ENCODE results near the gene KCNH2. TPM values are rescaled to one million over a fixed set of nuclear protein-coding genes. Genes with fewer than 3 reads are reported as not detected.

KCNH2 gene
- total RNA-seq, 1 experiment from 2014 or later: 16.2 TPM

DNA sequence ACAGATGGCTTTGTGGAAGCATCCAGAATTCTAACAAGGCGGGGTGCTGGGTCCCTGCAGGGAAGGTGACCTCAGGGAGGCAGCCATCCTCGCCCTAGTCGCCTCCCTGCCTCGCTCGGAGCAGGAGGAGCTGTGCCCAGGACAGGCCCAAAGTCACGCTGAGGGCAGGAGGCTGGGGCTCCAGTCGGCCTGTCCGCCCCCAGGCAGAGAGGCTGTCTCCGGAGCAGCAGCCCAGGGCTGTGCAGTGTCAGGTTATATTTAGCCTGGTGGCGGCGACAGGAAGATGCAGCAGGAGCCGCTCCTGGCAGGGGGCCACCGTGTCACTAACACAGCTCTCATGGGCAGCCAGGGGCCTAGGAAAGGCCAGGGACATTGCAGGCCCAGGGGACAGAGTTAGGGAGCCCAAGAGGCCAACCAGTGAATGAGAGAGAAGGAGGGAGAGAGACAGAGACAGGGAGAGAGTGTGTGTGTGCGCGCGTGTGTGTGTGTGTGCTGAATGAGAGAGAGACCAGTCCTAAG is 13.5 kb downstream of the KCNH2 start (continued):
- TF ChIP-seq ETV6 (CRISPR knock-in tag; IDR thresholded peaks at IDR 0.05): no peak

DNA sequence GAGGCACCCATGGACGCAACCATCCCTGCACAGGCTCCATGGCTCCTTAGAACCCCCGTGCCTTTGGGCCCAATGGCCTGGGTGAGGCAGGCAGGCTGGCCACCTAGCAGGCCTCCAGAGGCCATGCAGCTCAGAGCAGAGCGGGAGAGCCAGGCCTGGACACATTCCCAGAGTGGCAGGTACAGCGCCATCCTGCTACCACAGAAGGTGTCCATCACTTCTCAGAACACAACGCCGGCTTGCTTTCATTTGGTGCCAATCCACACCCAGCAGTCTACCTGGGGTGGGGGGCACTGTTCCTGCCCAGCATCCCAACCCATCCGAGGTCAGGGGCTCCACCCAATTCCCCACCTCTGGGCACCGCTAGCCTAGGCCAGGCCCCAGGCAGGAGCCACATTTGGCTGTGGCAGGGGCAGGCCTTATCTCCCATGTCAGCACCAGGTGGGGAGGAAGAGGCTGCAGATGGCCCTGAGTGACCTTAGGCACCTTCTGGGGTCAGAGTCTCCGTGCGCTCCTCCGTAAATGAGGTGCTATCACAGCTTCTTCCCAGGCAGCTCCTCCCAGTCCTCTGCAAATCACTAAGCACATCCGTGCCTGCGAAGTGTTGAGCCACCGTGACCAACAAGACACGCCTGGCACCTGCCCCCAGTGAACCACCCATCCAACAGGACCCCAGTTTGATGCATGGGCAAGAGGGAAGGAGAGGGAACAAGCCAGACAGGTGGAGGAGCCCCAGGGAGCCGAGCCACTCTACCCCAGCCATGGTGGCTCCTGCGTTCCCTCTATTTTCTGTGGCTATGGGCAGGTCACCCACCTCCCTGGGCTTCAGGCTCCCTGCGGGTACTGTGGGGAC is 14.2 kb downstream of the KCNH2 start:
- TF ChIP-seq FOXP1 (CRISPR knock-in tag; IDR thresholded peaks at IDR 0.05; ENCODE audit: borderline replicate concordance): no peak
- no peak for TF ChIP-seq ATF1 (CRISPR knock-in tag; IDR thresholded peaks at IDR 0.05)
- TF ChIP-seq GABPB1 (CRISPR knock-in tag; IDR thresholded peaks at IDR 0.05): no peak
- TF ChIP-seq, protein P1, sequence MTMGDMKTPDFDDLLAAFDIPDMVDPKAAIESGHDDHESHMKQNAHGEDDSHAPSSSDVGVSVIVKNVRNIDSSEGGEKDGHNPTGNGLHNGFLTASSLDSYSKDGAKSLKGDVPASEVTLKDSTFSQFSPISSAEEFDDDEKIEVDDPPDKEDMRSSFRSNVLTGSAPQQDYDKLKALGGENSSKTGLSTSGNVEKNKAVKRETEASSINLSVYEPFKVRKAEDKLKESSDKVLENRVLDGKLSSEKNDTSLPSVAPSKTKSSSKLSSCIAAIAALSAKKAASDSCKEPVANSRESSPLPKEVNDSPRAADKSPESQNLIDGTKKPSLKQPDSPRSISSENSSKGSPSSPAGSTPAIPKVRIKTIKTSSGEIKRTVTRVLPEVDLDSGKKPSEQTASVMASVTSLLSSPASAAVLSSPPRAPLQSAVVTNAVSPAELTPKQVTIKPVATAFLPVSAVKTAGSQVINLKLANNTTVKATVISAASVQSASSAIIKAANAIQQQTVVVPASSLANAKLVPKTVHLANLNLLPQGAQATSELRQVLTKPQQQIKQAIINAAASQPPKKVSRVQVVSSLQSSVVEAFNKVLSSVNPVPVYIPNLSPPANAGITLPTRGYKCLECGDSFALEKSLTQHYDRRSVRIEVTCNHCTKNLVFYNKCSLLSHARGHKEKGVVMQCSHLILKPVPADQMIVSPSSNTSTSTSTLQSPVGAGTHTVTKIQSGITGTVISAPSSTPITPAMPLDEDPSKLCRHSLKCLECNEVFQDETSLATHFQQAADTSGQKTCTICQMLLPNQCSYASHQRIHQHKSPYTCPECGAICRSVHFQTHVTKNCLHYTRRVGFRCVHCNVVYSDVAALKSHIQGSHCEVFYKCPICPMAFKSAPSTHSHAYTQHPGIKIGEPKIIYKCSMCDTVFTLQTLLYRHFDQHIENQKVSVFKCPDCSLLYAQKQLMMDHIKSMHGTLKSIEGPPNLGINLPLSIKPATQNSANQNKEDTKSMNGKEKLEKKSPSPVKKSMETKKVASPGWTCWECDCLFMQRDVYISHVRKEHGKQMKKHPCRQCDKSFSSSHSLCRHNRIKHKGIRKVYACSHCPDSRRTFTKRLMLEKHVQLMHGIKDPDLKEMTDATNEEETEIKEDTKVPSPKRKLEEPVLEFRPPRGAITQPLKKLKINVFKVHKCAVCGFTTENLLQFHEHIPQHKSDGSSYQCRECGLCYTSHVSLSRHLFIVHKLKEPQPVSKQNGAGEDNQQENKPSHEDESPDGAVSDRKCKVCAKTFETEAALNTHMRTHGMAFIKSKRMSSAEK (CRISPR knock-in tag; IDR thresholded peaks at IDR 0.05; ENCODE audit: borderline replicate concordance): no peak
- TF ChIP-seq, protein P2, sequence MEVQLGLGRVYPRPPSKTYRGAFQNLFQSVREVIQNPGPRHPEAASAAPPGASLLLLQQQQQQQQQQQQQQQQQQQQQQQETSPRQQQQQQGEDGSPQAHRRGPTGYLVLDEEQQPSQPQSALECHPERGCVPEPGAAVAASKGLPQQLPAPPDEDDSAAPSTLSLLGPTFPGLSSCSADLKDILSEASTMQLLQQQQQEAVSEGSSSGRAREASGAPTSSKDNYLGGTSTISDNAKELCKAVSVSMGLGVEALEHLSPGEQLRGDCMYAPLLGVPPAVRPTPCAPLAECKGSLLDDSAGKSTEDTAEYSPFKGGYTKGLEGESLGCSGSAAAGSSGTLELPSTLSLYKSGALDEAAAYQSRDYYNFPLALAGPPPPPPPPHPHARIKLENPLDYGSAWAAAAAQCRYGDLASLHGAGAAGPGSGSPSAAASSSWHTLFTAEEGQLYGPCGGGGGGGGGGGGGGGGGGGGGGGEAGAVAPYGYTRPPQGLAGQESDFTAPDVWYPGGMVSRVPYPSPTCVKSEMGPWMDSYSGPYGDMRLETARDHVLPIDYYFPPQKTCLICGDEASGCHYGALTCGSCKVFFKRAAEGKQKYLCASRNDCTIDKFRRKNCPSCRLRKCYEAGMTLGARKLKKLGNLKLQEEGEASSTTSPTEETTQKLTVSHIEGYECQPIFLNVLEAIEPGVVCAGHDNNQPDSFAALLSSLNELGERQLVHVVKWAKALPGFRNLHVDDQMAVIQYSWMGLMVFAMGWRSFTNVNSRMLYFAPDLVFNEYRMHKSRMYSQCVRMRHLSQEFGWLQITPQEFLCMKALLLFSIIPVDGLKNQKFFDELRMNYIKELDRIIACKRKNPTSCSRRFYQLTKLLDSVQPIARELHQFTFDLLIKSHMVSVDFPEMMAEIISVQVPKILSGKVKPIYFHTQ (CRISPR knock-in tag; IDR thresholded peaks at IDR 0.05): no peak
- TF ChIP-seq NFATC4 (CRISPR knock-in tag; IDR thresholded peaks at IDR 0.05): no peak
- no peak for TF ChIP-seq SOX15 (CRISPR knock-in tag; IDR thresholded peaks at IDR 0.05)
- TF ChIP-seq TEAD4 (CRISPR knock-in tag; IDR thresholded peaks at IDR 0.05): no peak
- no peak for TF ChIP-seq MYBL2 (CRISPR knock-in tag; IDR thresholded peaks at IDR 0.05)
- no peak for DNase-seq (ENCODE audit: low spot score)
- no peak for ATAC-seq
- ChIA-PET POLR2A (no interaction called here), CTCF (interaction anchor here (0.9 to 6.2 kb wide), 32 partner anchors 10 to 280 kb away, joined by 3 to 118 read pairs (median 10); partner anchors contain the start of genes ABCB8 and FASTK)
- Mint-ChIP-seq H3K4me3 (no peak overlapping the region), H3K27me3 (ENCODE audit: low read depth) (no peaks in the 10 kb centered on the region), H3K36me3 (no peaks in the 10 kb centered on the region), H3K4me1 (peaks cover 21% of the 10 kb centered on the region), H3K9me3 (no peaks in the 10 kb centered on the region), H3K27ac (no peak overlapping the region)

DNA sequence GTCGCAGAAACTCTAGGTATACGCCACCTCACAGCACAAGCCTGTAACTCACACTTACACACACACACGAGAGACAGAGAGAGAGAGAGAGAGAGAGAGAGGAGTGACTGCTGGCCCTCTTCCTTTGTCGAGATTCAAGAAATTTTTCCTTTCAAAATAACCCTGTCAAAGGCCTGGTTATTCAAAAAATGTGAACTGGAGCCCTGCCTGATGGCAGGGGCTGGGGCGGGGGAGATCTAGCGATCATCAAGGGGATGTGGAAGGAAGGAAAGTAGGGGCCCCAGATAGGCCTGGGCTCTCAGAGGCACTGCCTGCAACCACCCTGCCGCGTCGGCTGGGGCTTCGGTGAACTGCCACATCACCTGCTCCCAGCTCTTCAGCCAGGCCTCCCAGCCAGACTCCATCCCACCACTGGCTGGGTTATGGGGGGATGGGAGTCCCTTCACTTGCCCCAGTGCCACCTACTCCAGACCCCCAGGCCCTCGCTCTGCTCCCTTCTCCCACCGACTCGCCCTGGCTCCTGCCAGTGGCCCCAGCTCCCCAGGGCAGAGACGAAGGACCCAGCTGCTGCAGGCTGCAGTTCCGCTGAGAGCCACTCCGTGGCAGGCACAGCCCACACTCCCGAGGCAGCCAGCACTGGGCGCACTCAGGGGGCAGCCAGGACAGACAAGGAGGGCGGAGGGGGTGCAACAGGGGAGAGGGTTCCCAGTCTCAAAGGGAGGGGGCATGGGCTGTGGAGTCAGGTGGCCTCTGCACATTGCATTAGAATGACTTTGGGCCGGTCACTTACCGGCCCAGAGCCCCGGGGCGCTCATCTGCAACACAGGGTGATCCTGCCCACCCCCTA is 15.3 kb downstream of the KCNH2 start:
- no peaks in the 10 kb centered on the region for H3K36me3 Mint-ChIP-seq
- ChIA-PET POLR2A (interaction anchor here (1.0 kb wide), 1 partner anchor 13 kb away, joined by 4 read pairs; no protein-coding TSS in a partner anchor), CTCF (interaction anchor here (0.5 to 6.2 kb wide), 39 partner anchors 9 to 213 kb away, joined by 3 to 118 read pairs (median 6); partner anchors contain the start of genes ABCB8, AOC1, FASTK and SLC4A2)
- TF ChIP-seq NR3C1 (CRISPR knock-in tag; conservative IDR thresholded peaks at IDR 0.05; ENCODE audit: low read depth): no peak
- TF ChIP-seq GTF2I (CRISPR knock-in tag; conservative IDR thresholded peaks at IDR 0.05): no peak
- TF ChIP-seq, protein P3, sequence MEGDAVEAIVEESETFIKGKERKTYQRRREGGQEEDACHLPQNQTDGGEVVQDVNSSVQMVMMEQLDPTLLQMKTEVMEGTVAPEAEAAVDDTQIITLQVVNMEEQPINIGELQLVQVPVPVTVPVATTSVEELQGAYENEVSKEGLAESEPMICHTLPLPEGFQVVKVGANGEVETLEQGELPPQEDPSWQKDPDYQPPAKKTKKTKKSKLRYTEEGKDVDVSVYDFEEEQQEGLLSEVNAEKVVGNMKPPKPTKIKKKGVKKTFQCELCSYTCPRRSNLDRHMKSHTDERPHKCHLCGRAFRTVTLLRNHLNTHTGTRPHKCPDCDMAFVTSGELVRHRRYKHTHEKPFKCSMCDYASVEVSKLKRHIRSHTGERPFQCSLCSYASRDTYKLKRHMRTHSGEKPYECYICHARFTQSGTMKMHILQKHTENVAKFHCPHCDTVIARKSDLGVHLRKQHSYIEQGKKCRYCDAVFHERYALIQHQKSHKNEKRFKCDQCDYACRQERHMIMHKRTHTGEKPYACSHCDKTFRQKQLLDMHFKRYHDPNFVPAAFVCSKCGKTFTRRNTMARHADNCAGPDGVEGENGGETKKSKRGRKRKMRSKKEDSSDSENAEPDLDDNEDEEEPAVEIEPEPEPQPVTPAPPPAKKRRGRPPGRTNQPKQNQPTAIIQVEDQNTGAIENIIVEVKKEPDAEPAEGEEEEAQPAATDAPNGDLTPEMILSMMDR (IDR thresholded peaks at IDR 0.05): peak; percentile 56
- TF ChIP-seq ZNF219 (CRISPR knock-in tag; IDR thresholded peaks at IDR 0.05; ENCODE audit: borderline replicate concordance): no peak
- no peak for TF ChIP-seq SP1 (CRISPR knock-in tag; conservative IDR thresholded peaks at IDR 0.05)
- peak; percentile 93 for ATAC-seq
- H3K4me3 Mint-ChIP-seq: no peak overlapping the region
- H3K4me1 Mint-ChIP-seq: peaks cover 17% of the 10 kb centered on the region
- H3K9me3 Mint-ChIP-seq: no peaks in the 10 kb centered on the region
- H3K27ac Mint-ChIP-seq: no peak overlapping the region
- H3K27me3 Mint-ChIP-seq (ENCODE audit: low read depth): no peaks in the 10 kb centered on the region
- peak; percentile 83 for DNase-seq (ENCODE audit: low spot score)

Measured in WTC11 (cell line).